Mammary epithelial cell (primary cell): ENCODE data around the gene EDEM2.

Source experiments
- EZH2 ChIP-seq: IDR thresholded peaks from 2 replicates; pipeline ENCODE4 v1.6.1; 2012; ENCODE audit warnings: low read length, inconsistent platforms, borderline replicate concordance
- TF ChIP-seq, protein P1 (sequence below), 2 donors: IDR thresholded peaks in 1 of 2; conservative IDR thresholded peaks in 1 of 2; 2 replicates each; pipeline ENCODE4 v1.5.1; 2011 to 2012; ENCODE audit warnings: inconsistent platforms in 2 of 2, low read length in 2 of 2, mild to moderate bottlenecking in 2 of 2, control low read depth in 1 of 2, low read depth in 1 of 2; ENCODE audit not compliant: insufficient read depth in 1 of 2; ENCODE audit errors: extremely low read depth in 1 of 2

- TF ChIP-seq, protein P1, sequence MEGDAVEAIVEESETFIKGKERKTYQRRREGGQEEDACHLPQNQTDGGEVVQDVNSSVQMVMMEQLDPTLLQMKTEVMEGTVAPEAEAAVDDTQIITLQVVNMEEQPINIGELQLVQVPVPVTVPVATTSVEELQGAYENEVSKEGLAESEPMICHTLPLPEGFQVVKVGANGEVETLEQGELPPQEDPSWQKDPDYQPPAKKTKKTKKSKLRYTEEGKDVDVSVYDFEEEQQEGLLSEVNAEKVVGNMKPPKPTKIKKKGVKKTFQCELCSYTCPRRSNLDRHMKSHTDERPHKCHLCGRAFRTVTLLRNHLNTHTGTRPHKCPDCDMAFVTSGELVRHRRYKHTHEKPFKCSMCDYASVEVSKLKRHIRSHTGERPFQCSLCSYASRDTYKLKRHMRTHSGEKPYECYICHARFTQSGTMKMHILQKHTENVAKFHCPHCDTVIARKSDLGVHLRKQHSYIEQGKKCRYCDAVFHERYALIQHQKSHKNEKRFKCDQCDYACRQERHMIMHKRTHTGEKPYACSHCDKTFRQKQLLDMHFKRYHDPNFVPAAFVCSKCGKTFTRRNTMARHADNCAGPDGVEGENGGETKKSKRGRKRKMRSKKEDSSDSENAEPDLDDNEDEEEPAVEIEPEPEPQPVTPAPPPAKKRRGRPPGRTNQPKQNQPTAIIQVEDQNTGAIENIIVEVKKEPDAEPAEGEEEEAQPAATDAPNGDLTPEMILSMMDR (conservative IDR thresholded peaks at IDR 0.05 in 1 of 2, IDR thresholded peaks at IDR 0.05 in 1 of 2; ENCODE audit: extremely low read depth in 1 of 2, insufficient read depth in 1 of 2, low read depth in 1 of 2, low read length in 2 of 2), result no peak
- no peak for TF ChIP-seq EZH2
Observed at GRCh38 chr20:35151736-35152135, 4.6 kb upstream of the EDEM2 start.
